WERI-Rb-1 (cell line): Measurements from ENCODE around the gene PTPRN2.
"Not testable (repeated sequence)": the region's sequence is repeated elsewhere in the genome, so short reads cannot be mapped to it uniquely, and the experiment has no call there.

Source experiments
- DNase-seq: peaks from one replicate; pipeline ENCODE4 v3.0.0-alpha.2; 2020
- H3K27ac ChIP-seq: fragments of 250-450 bp; sonication (Bioruptor Pico); 2 replicates; pipeline ENCODE4 v1.5.1; 2020; ENCODE audit warnings: mild to moderate bottlenecking, moderate library complexity
- H3K27me3 ChIP-seq: fragments of 250-450 bp; sonication (Bioruptor Pico); 2 replicates; pipeline ENCODE4 v1.5.1; 2021; ENCODE audit warnings: mild to moderate bottlenecking, low read depth, moderate library complexity; ENCODE audit not compliant: insufficient read depth, severe bottlenecking
- H3K36me3 ChIP-seq: fragments of 250-450 bp; sonication (Bioruptor Pico); 2 replicates; pipeline ENCODE4 v1.5.1; 2020; ENCODE audit warnings: mild to moderate bottlenecking, moderate library complexity
- H3K4me3 ChIP-seq: 2 replicates; pipeline ENCODE4 v1.5.1; 2011; ENCODE audit warnings: low read depth, mild to moderate bottlenecking, control low read depth, low read length
- H3K9me3 ChIP-seq: fragments of 250-450 bp; sonication (Bioruptor Pico); 2 replicates; pipeline ENCODE4 v1.5.1; 2021; ENCODE audit warnings: mild to moderate bottlenecking, moderate library complexity; ENCODE audit not compliant: severe bottlenecking
- CTCF ChIP-seq: IDR thresholded peaks from 2 replicates; pipeline ENCODE4 v1.5.1; 2011; ENCODE audit warnings: low read depth, mild to moderate bottlenecking, control low read depth, inconsistent platforms, low read length

PTPRN2 gene

GRCh38 chr7:157923903-157924630 lies 663.6 kb downstream of the PTPRN2 start:
- no peaks in the 10 kb centered on the region for H3K9me3 ChIP-seq
- no peak overlapping the region for H3K4me3 ChIP-seq
- no peak overlapping the region for H3K27ac ChIP-seq
- no peak for DNase-seq
- no peaks in the 10 kb centered on the region for H3K27me3 ChIP-seq
- H3K36me3 ChIP-seq, result no peaks in the 10 kb centered on the region
- TF ChIP-seq CTCF, result no peak

GRCh38 chr7:157922576-157922975 lies 665.0 kb downstream of the PTPRN2 start:
- Histone ChIP-seq H3K9me3 (no peaks in the 10 kb centered on the region), H3K36me3 (no peaks in the 10 kb centered on the region), H3K4me3 (no peak overlapping the region), H3K27me3 (no peaks in the 10 kb centered on the region), H3K27ac (no peak overlapping the region)
- no peak for DNase-seq
- TF ChIP-seq CTCF, result no peak

GRCh38 chr7:157918326-157919080 lies 669.1 kb downstream of the PTPRN2 start:
- Histone ChIP-seq H3K4me3 (no peak overlapping the region), H3K9me3 (peaks cover 3% of the 10 kb centered on the region), H3K27me3 (no peaks in the 10 kb centered on the region), H3K27ac (no peak overlapping the region), H3K36me3 (no peaks in the 10 kb centered on the region)
- TF ChIP-seq CTCF, result no peak
- DNase-seq, result no peak

- Histone ChIP-seq H3K9me3 (peaks cover 3% of the 10 kb centered on the region), H3K4me3 (no peak overlapping the region), H3K27ac (no peak overlapping the region), H3K27me3 (no peaks in the 10 kb centered on the region), H3K36me3 (no peaks in the 10 kb centered on the region)
- no peak for DNase-seq
- TF ChIP-seq CTCF, result no peak
These were observed 670.5 kb downstream of the PTPRN2 start for GRCh38 chr7:157916946-157917640.

GRCh38 chr7:157910446-157910845 lies 677.2 kb downstream of the PTPRN2 start:
- H3K4me3 ChIP-seq, result no peak overlapping the region
- H3K9me3 ChIP-seq, result peaks cover 3% of the 10 kb centered on the region
- TF ChIP-seq CTCF, result no peak
- no peak for DNase-seq
- H3K36me3 ChIP-seq, result no peaks in the 10 kb centered on the region
- H3K27me3 ChIP-seq, result no peaks in the 10 kb centered on the region
- no peak overlapping the region for H3K27ac ChIP-seq

- not testable (repeated sequence) for H3K27ac ChIP-seq, H3K27me3 ChIP-seq, H3K36me3 ChIP-seq, H3K9me3 ChIP-seq, DNase-seq, H3K4me3 ChIP-seq
These were observed 677.6 kb downstream of the PTPRN2 start for GRCh38 chr7:157910045-157910444.
